MCF 10A (cell line): ENCODE results near the gene BCAR3. TPM values are rescaled to one million over a fixed set of nuclear protein-coding genes. Genes with fewer than 3 reads are reported as not detected.

ENCODE experiments used
- BruUV-seq: library from RNA; stranded (reverse); fragments of 400-500 nt; replicated peaks from 2 replicates; lab custom pipeline; 2021; lab: Mats Ljungman, UMichigan
- CTCF ChIA-PET: fragments of 300-600 bp; sonication (Branson Sonifier 250); formaldehyde crosslinking; extraction: SDS; loops from one replicate; lab custom pipeline; 2021; ENCODE audit warnings: antibody characterized with exemption, inconsistent platforms; lab: Yijun Ruan, JAX
- POLR2A ChIA-PET: fragments of 300-600, 350-650 bp; sonication (Branson Sonifier 250); formaldehyde crosslinking; extraction: SDS; loops from one replicate; lab custom pipeline; 2020; ENCODE audit warnings: antibody characterized with exemption, inconsistent platforms; lab: Yijun Ruan, JAX
- DNase-seq: peaks from one replicate; pipeline ENCODE4 v3.0.0-alpha.2; 2018; ENCODE audit not compliant: unreplicated experiment
- H3K27ac Mint-ChIP-seq: one replicate; pipeline ENCODE4 v1.8.0; 2022; ENCODE audit warnings: mild to moderate bottlenecking, low read depth, mixed read lengths; ENCODE audit not compliant: unreplicated experiment
- H3K27me3 Mint-ChIP-seq: one replicate; pipeline ENCODE4 v1.8.0; 2022; ENCODE audit warnings: mixed read lengths; ENCODE audit not compliant: insufficient read depth, unreplicated experiment
- H3K36me3 Mint-ChIP-seq: one replicate; pipeline ENCODE4 v1.8.0; 2022; ENCODE audit warnings: mild to moderate bottlenecking, moderate library complexity, mixed read lengths; ENCODE audit not compliant: insufficient read depth, unreplicated experiment
- H3K4me1 Mint-ChIP-seq: one replicate; pipeline ENCODE4 v1.8.0; 2022; ENCODE audit warnings: mixed read lengths; ENCODE audit not compliant: insufficient read depth, unreplicated experiment
- H3K4me3 Mint-ChIP-seq: one replicate; pipeline ENCODE4 v1.8.0; 2022; ENCODE audit warnings: mild to moderate bottlenecking, moderate library complexity, mixed read lengths; ENCODE audit not compliant: unreplicated experiment
- H3K9me3 Mint-ChIP-seq: one replicate; pipeline ENCODE4 v1.8.0; 2022; ENCODE audit warnings: mixed read lengths; ENCODE audit not compliant: unreplicated experiment
- intact Hi-C: fragments of 100-400 bp; cut with micrococcal nuclease; formaldehyde crosslinking; loops from 2 replicates; pipeline ENCODE4 v1.14.1; 2022
- total RNA-seq: library from RNA; stranded (reverse); gene quantifications from 2 replicates; pipeline ENCODE4 v1.2.3, GENCODE V29; 2022
- TF ChIP-seq, protein P1 (sequence below): fragments of 200-600 bp; IDR thresholded peaks from one replicate; pipeline ENCODE4 v1.8.0; 2022; ENCODE audit warnings: antibody characterized with exemption, mild to moderate bottlenecking; ENCODE audit not compliant: unreplicated experiment

The BCAR3 gene
- total RNA-seq, 1 experiment from 2014 or later = 130 TPM

DNA sequence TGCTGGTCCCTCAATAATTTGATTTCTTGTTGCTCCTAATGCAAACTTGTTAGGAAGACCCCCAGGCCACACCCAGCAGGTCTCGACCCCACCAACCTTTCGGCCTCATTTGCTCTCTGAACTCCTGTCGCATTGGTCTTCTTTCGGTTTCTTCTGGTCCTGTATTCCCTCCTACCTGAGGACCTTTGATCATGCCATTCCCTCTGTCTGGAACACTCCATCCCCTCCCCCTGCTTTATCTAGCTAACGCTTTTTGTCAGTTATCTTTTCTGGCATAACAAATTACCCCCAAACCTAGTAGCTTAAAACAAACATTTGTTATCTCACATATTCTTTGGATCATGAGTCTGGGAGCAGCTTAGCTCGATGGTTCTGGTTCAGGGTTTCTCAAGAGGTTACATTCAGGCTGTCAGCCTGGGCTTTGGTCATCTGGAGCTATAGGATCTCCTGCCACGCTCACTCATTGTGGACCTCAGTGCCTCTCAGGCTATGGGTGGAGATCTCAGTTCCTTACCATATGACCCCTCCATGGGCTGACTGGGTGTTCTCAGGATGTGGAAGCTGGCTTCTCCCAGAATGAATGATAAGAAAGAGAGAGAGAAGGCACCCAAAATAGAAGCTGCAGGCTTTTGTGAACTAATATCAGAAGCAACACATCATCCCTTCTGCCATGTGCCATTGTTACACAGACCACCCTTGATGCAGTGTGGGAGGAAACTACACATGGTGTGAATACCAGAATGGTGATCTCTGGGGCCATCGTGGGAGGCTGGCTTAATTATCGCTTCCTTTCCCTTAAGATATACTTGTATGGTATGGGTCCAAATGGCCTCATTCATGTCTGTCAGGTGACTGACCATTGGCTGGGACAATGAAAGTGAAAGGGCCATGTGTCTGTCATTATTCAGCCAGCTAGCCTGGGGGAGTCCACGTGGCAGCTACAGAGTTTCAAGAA is 29.1 kb upstream of the BCAR3 start:
- POLR2A ChIA-PET = interaction anchor here (0.7 to 2.2 kb wide), 2 partner anchors 8 to 29 kb away, joined by 3 to 7 read pairs; partner anchors contain the start of gene BCAR3
- no TSS peak for BruUV-seq
- H3K4me3 Mint-ChIP-seq = no peak overlapping the region
- no peak for DNase-seq
- intact Hi-C loops = no loop called here
- H3K27me3 Mint-ChIP-seq = no peaks in the 10 kb centered on the region
- H3K27ac Mint-ChIP-seq = no peak overlapping the region
- TF ChIP-seq, protein P1, sequence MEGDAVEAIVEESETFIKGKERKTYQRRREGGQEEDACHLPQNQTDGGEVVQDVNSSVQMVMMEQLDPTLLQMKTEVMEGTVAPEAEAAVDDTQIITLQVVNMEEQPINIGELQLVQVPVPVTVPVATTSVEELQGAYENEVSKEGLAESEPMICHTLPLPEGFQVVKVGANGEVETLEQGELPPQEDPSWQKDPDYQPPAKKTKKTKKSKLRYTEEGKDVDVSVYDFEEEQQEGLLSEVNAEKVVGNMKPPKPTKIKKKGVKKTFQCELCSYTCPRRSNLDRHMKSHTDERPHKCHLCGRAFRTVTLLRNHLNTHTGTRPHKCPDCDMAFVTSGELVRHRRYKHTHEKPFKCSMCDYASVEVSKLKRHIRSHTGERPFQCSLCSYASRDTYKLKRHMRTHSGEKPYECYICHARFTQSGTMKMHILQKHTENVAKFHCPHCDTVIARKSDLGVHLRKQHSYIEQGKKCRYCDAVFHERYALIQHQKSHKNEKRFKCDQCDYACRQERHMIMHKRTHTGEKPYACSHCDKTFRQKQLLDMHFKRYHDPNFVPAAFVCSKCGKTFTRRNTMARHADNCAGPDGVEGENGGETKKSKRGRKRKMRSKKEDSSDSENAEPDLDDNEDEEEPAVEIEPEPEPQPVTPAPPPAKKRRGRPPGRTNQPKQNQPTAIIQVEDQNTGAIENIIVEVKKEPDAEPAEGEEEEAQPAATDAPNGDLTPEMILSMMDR = no peak
- no peaks in the 10 kb centered on the region for H3K9me3 Mint-ChIP-seq
- CTCF ChIA-PET = interaction anchor here (0.6 kb wide), 1 partner anchor 135 kb away, joined by 4 read pairs; no protein-coding TSS in a partner anchor
- peaks cover 7% of the 10 kb centered on the region for H3K4me1 Mint-ChIP-seq
- H3K36me3 Mint-ChIP-seq = no peaks in the 10 kb centered on the region

DNA sequence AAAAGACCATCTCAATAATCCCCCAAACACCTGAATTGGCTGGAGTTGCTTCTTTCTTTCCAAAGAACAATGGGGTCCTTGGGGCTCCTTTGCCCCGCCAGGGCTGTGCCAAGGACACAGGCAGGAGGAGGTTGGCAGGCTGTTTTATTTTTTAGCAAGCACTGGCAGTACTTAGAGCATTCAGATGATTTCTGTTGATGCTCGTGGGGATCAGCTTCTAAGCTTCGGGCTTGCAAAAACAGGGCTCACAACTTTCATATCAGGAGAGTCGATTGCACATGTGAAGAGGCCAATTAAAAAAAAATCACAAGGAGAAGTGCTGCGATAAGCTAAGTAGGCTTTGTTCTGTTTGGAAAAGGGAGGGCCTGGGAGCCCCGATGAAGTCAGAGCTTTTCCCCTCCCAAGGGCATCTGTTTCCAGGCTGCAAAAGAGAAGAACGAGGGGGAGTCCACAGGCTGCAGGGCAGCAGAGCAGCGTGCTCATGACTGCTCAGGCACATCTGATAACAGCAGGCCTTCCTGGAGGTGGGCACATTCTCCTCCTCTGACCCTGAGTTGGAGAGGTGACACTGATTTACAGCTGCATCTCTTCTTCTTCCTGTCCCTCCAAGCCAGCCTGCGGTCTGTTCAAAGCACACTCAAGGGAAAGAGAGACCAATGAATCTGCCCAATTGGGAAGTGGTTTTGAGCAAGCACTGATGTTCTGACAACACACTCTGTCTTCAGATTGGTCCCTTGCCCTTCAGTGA is 27.3 kb upstream of the BCAR3 start:
- TF ChIP-seq, protein P1 = no peak
- Mint-ChIP-seq H3K4me3 (no peak overlapping the region), H3K4me1 (peaks cover 3% of the 10 kb centered on the region), H3K27ac (no peak overlapping the region), H3K9me3 (no peaks in the 10 kb centered on the region), H3K27me3 (no peaks in the 10 kb centered on the region), H3K36me3 (peaks cover 6% of the 10 kb centered on the region)
- DNase-seq = no peak
- POLR2A ChIA-PET = interaction anchor here (0.6 kb wide), 1 partner anchor 25 kb away, joined by 3 read pairs; no protein-coding TSS in a partner anchor
- intact Hi-C loops = no loop called here
- BruUV-seq = no TSS peak
- CTCF ChIA-PET = interaction anchor here (1.0 kb wide), 1 partner anchor 22 kb away, joined by 4 read pairs; no protein-coding TSS in a partner anchor

DNA sequence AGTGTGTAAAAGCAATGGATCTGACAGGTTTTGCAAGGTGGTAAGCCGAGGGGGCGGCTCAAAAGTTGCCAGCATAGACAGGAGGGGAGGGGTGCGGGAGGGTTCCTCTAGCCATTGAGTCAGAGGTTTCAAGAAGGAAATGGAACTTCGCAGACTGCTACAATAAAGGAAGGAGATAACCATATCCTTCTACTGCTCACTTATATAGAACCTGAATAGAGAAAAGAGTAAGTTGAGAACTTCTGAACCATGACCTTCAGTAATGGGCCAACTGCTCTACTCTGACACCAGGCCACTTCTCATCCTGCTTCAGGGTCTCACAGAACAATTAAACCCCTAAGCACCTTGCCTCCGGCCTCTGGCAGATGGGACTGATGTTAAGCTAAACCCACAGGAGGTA is 26.3 kb upstream of the BCAR3 start:
- no peak for DNase-seq
- TF ChIP-seq, protein P1 = no peak
- Mint-ChIP-seq H3K4me1 (peaks cover 11% of the 10 kb centered on the region), H3K27ac (no peak overlapping the region), H3K36me3 (peaks cover 6% of the 10 kb centered on the region), H3K27me3 (no peaks in the 10 kb centered on the region), H3K9me3 (no peaks in the 10 kb centered on the region), H3K4me3 (no peak overlapping the region)
- ChIA-PET POLR2A (interaction anchor here (1.7 kb wide), 1 partner anchor 8 kb away, joined by 6 read pairs; no protein-coding TSS in a partner anchor), CTCF (interaction anchor here (1.8 kb wide), 1 partner anchor 106 kb away, joined by 5 read pairs; no protein-coding TSS in a partner anchor)
- BruUV-seq = no TSS peak
- intact Hi-C loops = no loop called here
